ENCODE measurements around the gene NUP54.

NUP54 gene

GRCh38 chr4:76108467-76109181 is 39.6 kb downstream of the NUP54 start:
- no peak overlapping the region for H3K9ac ChIP-seq (ENCODE audit: low read depth in 1 of 2, low read length in 2 of 2)
- peaks cover 9 to 11% of the 10 kb centered on the region in 2 donors for H3K36me3 ChIP-seq (ENCODE audit: control insufficient read depth in 2 of 2, insufficient read depth in 2 of 2, low read length in 2 of 2)
- H3K9me3 ChIP-seq (ENCODE audit: control insufficient read depth in 2 of 2, low read length in 2 of 2), result no peaks in the 10 kb centered on the region
- no peaks in the 10 kb centered on the region for H3K27me3 ChIP-seq (ENCODE audit: control insufficient read depth in 2 of 2, insufficient read depth in 2 of 2, low read length in 2 of 2)
- no peaks in the 10 kb centered on the region for H3K4me1 ChIP-seq (ENCODE audit: control insufficient read depth in 2 of 2, insufficient read depth in 2 of 2, low read length in 2 of 2)
- no peak overlapping the region for H3K4me3 ChIP-seq (ENCODE audit: low read length in 2 of 2)
- H3K27ac ChIP-seq (ENCODE audit: low read depth in 2 of 2, low read length in 2 of 2), result no peak overlapping the region

GRCh38 chr4:76106442-76106841 is 41.8 kb downstream of the NUP54 start:
- H3K27ac ChIP-seq (ENCODE audit: low read depth in 2 of 2, low read length in 2 of 2), result no peak overlapping the region
- no peaks in the 10 kb centered on the region for H3K36me3 ChIP-seq (ENCODE audit: control insufficient read depth in 2 of 2, insufficient read depth in 2 of 2, low read length in 2 of 2)
- H3K9me3 ChIP-seq (ENCODE audit: control insufficient read depth in 2 of 2, low read length in 2 of 2), result no peaks in the 10 kb centered on the region
- H3K4me3 ChIP-seq (ENCODE audit: low read length in 2 of 2), result no peak overlapping the region
- no peaks in the 10 kb centered on the region for H3K4me1 ChIP-seq (ENCODE audit: control insufficient read depth in 2 of 2, insufficient read depth in 2 of 2, low read length in 2 of 2)
- H3K27me3 ChIP-seq (ENCODE audit: control insufficient read depth in 2 of 2, insufficient read depth in 2 of 2, low read length in 2 of 2), result no peaks in the 10 kb centered on the region
- H3K9ac ChIP-seq (ENCODE audit: low read depth in 1 of 2, low read length in 2 of 2), result no peak overlapping the region

- Histone ChIP-seq H3K27me3 (ENCODE audit: control insufficient read depth in 2 of 2, insufficient read depth in 2 of 2, low read length in 2 of 2) (no peaks in the 10 kb centered on the region), H3K9me3 (ENCODE audit: control insufficient read depth in 2 of 2, low read length in 2 of 2) (no peaks in the 10 kb centered on the region), H3K4me3 (ENCODE audit: low read length in 2 of 2) (no peak overlapping the region), H3K36me3 (ENCODE audit: control insufficient read depth in 2 of 2, insufficient read depth in 2 of 2, low read length in 2 of 2) (no peaks in the 10 kb centered on the region), H3K4me1 (ENCODE audit: control insufficient read depth in 2 of 2, insufficient read depth in 2 of 2, low read length in 2 of 2) (no peaks in the 10 kb centered on the region), H3K27ac (ENCODE audit: low read depth in 2 of 2, low read length in 2 of 2) (no peak overlapping the region), H3K9ac (ENCODE audit: low read depth in 1 of 2, low read length in 2 of 2) (no peak overlapping the region)
These were observed 42.5 kb downstream of the NUP54 start for GRCh38 chr4:76105652-76106051.

- H3K9me3 ChIP-seq (ENCODE audit: control insufficient read depth in 2 of 2, low read length in 2 of 2), result no peaks in the 10 kb centered on the region
- no peaks in the 10 kb centered on the region for H3K4me1 ChIP-seq (ENCODE audit: control insufficient read depth in 2 of 2, insufficient read depth in 2 of 2, low read length in 2 of 2)
- H3K27ac ChIP-seq (ENCODE audit: low read depth in 2 of 2, low read length in 2 of 2), result no peak overlapping the region
- H3K27me3 ChIP-seq (ENCODE audit: control insufficient read depth in 2 of 2, insufficient read depth in 2 of 2, low read length in 2 of 2), result no peaks in the 10 kb centered on the region
- no peaks in the 10 kb centered on the region for H3K36me3 ChIP-seq (ENCODE audit: control insufficient read depth in 2 of 2, insufficient read depth in 2 of 2, low read length in 2 of 2)
- no peak overlapping the region for H3K4me3 ChIP-seq (ENCODE audit: low read length in 2 of 2)
- H3K9ac ChIP-seq (ENCODE audit: low read depth in 1 of 2, low read length in 2 of 2), result no peak overlapping the region
These were observed 52.1 kb downstream of the NUP54 start for GRCh38 chr4:76096076-76096475.

- Histone ChIP-seq H3K36me3 (ENCODE audit: control insufficient read depth in 2 of 2, insufficient read depth in 2 of 2, low read length in 2 of 2) (no peaks in the 10 kb centered on the region), H3K4me1 (ENCODE audit: control insufficient read depth in 2 of 2, insufficient read depth in 2 of 2, low read length in 2 of 2) (no peaks in the 10 kb centered on the region), H3K27ac (ENCODE audit: low read depth in 2 of 2, low read length in 2 of 2) (no peak overlapping the region), H3K9me3 (ENCODE audit: control insufficient read depth in 2 of 2, low read length in 2 of 2) (no peaks in the 10 kb centered on the region), H3K9ac (ENCODE audit: low read depth in 1 of 2, low read length in 2 of 2) (no peak overlapping the region), H3K4me3 (ENCODE audit: low read length in 2 of 2) (no peak overlapping the region), H3K27me3 (ENCODE audit: control insufficient read depth in 2 of 2, insufficient read depth in 2 of 2, low read length in 2 of 2) (no peaks in the 10 kb centered on the region)
These were observed 52.6 kb downstream of the NUP54 start for GRCh38 chr4:76095568-76095967.

- Histone ChIP-seq H3K27me3 (ENCODE audit: control insufficient read depth in 2 of 2, insufficient read depth in 2 of 2, low read length in 2 of 2) (no peaks in the 10 kb centered on the region), H3K9me3 (ENCODE audit: control insufficient read depth in 2 of 2, low read length in 2 of 2) (no peaks in the 10 kb centered on the region)
These were observed 57.1 kb downstream of the NUP54 start for GRCh38 chr4:76091052-76091451.

GRCh38 chr4:76090241-76090691 is 57.9 kb downstream of the NUP54 start:
- no peaks in the 10 kb centered on the region for H3K27me3 ChIP-seq (ENCODE audit: control insufficient read depth in 2 of 2, insufficient read depth in 2 of 2, low read length in 2 of 2)
- H3K4me3 ChIP-seq (ENCODE audit: low read length in 2 of 2), result no peak overlapping the region
- H3K9me3 ChIP-seq (ENCODE audit: control insufficient read depth in 2 of 2, low read length in 2 of 2), result no peaks in the 10 kb centered on the region
- H3K36me3 ChIP-seq (ENCODE audit: control insufficient read depth in 2 of 2, insufficient read depth in 2 of 2, low read length in 2 of 2), result no peaks in the 10 kb centered on the region
- H3K9ac ChIP-seq (ENCODE audit: low read depth in 1 of 2, low read length in 2 of 2), result no peak overlapping the region
- H3K27ac ChIP-seq (ENCODE audit: low read depth in 2 of 2, low read length in 2 of 2), result no peak overlapping the region
- no peaks in the 10 kb centered on the region for H3K4me1 ChIP-seq (ENCODE audit: control insufficient read depth in 2 of 2, insufficient read depth in 2 of 2, low read length in 2 of 2)

More at GRCh38 chr4:76091052-76091451, 57.1 kb downstream of the NUP54 start:
- H3K9ac ChIP-seq (ENCODE audit: low read depth in 1 of 2, low read length in 2 of 2), result no peak overlapping the region
- no peak overlapping the region for H3K27ac ChIP-seq (ENCODE audit: low read depth in 2 of 2, low read length in 2 of 2)
- H3K4me1 ChIP-seq (ENCODE audit: control insufficient read depth in 2 of 2, insufficient read depth in 2 of 2, low read length in 2 of 2), result no peaks in the 10 kb centered on the region
- H3K4me3 ChIP-seq (ENCODE audit: low read length in 2 of 2), result no peak overlapping the region
- no peaks in the 10 kb centered on the region for H3K36me3 ChIP-seq (ENCODE audit: control insufficient read depth in 2 of 2, insufficient read depth in 2 of 2, low read length in 2 of 2)

- Histone ChIP-seq H3K36me3 (ENCODE audit: control insufficient read depth in 2 of 2, insufficient read depth in 2 of 2, low read length in 2 of 2) (no peaks in the 10 kb centered on the region), H3K27ac (ENCODE audit: low read depth in 2 of 2, low read length in 2 of 2) (no peak overlapping the region), H3K4me3 (ENCODE audit: low read length in 2 of 2) (no peak overlapping the region), H3K9me3 (ENCODE audit: control insufficient read depth in 2 of 2, low read length in 2 of 2) (no peaks in the 10 kb centered on the region), H3K27me3 (ENCODE audit: control insufficient read depth in 2 of 2, insufficient read depth in 2 of 2, low read length in 2 of 2) (no peaks in the 10 kb centered on the region), H3K4me1 (ENCODE audit: control insufficient read depth in 2 of 2, insufficient read depth in 2 of 2, low read length in 2 of 2) (no peaks in the 10 kb centered on the region), H3K9ac (ENCODE audit: low read depth in 1 of 2, low read length in 2 of 2) (no peak overlapping the region)
These were observed 59.5 kb downstream of the NUP54 start for GRCh38 chr4:76088719-76089118.

- H3K27ac ChIP-seq (ENCODE audit: low read depth in 2 of 2, low read length in 2 of 2), result no peak overlapping the region
- no peaks in the 10 kb centered on the region for H3K4me1 ChIP-seq (ENCODE audit: control insufficient read depth in 2 of 2, insufficient read depth in 2 of 2, low read length in 2 of 2)
- no peaks in the 10 kb centered on the region for H3K36me3 ChIP-seq (ENCODE audit: control insufficient read depth in 2 of 2, insufficient read depth in 2 of 2, low read length in 2 of 2)
- no peak overlapping the region for H3K9ac ChIP-seq (ENCODE audit: low read depth in 1 of 2, low read length in 2 of 2)
- H3K4me3 ChIP-seq (ENCODE audit: low read length in 2 of 2), result no peak overlapping the region
- H3K9me3 ChIP-seq (ENCODE audit: control insufficient read depth in 2 of 2, low read length in 2 of 2), result no peaks in the 10 kb centered on the region
- H3K27me3 ChIP-seq (ENCODE audit: control insufficient read depth in 2 of 2, insufficient read depth in 2 of 2, low read length in 2 of 2), result no peaks in the 10 kb centered on the region
These were observed 61.0 kb downstream of the NUP54 start for GRCh38 chr4:76087007-76087769.

GRCh38 chr4:76084542-76084941 is 63.7 kb downstream of the NUP54 start:
- Histone ChIP-seq H3K9ac (ENCODE audit: low read depth in 1 of 2, low read length in 2 of 2) (no peak overlapping the region), H3K36me3 (ENCODE audit: control insufficient read depth in 2 of 2, insufficient read depth in 2 of 2, low read length in 2 of 2) (no peaks in the 10 kb centered on the region), H3K27ac (ENCODE audit: low read depth in 2 of 2, low read length in 2 of 2) (no peak overlapping the region), H3K27me3 (ENCODE audit: control insufficient read depth in 2 of 2, insufficient read depth in 2 of 2, low read length in 2 of 2) (no peaks in the 10 kb centered on the region), H3K4me3 (ENCODE audit: low read length in 2 of 2) (no peak overlapping the region), H3K4me1 (ENCODE audit: control insufficient read depth in 2 of 2, insufficient read depth in 2 of 2, low read length in 2 of 2) (no peaks in the 10 kb centered on the region), H3K9me3 (ENCODE audit: control insufficient read depth in 2 of 2, low read length in 2 of 2) (no peaks in the 10 kb centered on the region)
